IPS-18a (cell line): ENCODE results near the gene RBMX.

Experiments
- H3K27ac ChIP-seq: one replicate; pipeline ENCODE4 v1.5.1; 2013; ENCODE audit warnings: low read length
- H3K27me3 ChIP-seq: one replicate; pipeline ENCODE4 v1.6.1; 2013; ENCODE audit warnings: mild to moderate bottlenecking, low read length; ENCODE audit not compliant: control insufficient read depth, insufficient read depth
- H3K36me3 ChIP-seq: one replicate; pipeline ENCODE4 v1.6.1; 2013; ENCODE audit warnings: low read depth, low read length; ENCODE audit not compliant: control insufficient read depth
- H3K4me1 ChIP-seq: one replicate; pipeline ENCODE4 v1.6.1; 2013; ENCODE audit warnings: low read depth, low read length; ENCODE audit not compliant: control insufficient read depth
- H3K4me3 ChIP-seq: one replicate; pipeline ENCODE4 v1.5.1; 2013; ENCODE audit warnings: low read length
- H3K9ac ChIP-seq: one replicate; pipeline ENCODE4 v1.6.1; 2013; ENCODE audit warnings: mild to moderate bottlenecking, low read length, moderate library complexity
- H3K9me3 ChIP-seq: one replicate; pipeline ENCODE4 v1.6.1; 2013; ENCODE audit warnings: low read depth, low read length; ENCODE audit not compliant: control insufficient read depth

RBMX gene

GRCh38 chrX:136858007-136858756, 22.3 kb downstream of the RBMX start:
- no peak overlapping the region for H3K27ac ChIP-seq
- H3K36me3 ChIP-seq: peaks cover 6% of the 10 kb centered on the region
- no peak overlapping the region for H3K4me3 ChIP-seq
- H3K9me3 ChIP-seq: no peaks in the 10 kb centered on the region
- no peaks in the 10 kb centered on the region for H3K27me3 ChIP-seq
- H3K9ac ChIP-seq: no peak overlapping the region
- H3K4me1 ChIP-seq: no peaks in the 10 kb centered on the region

DNA sequence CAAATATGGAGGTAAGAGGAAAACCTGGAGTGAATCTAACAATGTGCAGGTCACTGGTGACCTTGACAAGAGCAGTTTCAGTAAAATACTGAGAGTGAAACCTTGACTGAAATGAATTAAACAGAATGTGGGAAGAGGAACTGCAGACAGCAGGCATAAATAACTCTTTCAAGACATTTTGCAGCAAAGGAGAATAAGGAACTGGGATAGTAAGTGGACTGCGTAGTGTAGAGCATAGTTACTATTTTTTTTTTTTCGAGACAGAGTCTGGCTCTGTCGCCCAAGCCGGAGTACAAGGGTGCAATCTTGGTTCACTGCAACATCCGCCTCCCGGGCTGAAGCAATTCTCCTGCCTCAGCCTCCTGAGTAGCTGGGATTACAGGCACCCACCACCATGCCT, 24.0 kb downstream of the RBMX start:
- Histone ChIP-seq H3K27me3 (no peaks in the 10 kb centered on the region), H3K4me3 (no peak overlapping the region), H3K4me1 (no peaks in the 10 kb centered on the region), H3K36me3 (peaks cover under 1% of the 10 kb centered on the region), H3K27ac (no peak overlapping the region), H3K9ac (no peak overlapping the region), H3K9me3 (no peaks in the 10 kb centered on the region)

GRCh38 chrX:136856050-136856449, 24.5 kb downstream of the RBMX start:
- Histone ChIP-seq H3K9ac (no peak overlapping the region), H3K9me3 (no peaks in the 10 kb centered on the region), H3K4me1 (no peaks in the 10 kb centered on the region), H3K27ac (no peak overlapping the region), H3K36me3 (no peaks in the 10 kb centered on the region), H3K4me3 (no peak overlapping the region), H3K27me3 (no peaks in the 10 kb centered on the region)

GRCh38 chrX:136851526-136851925, 29.0 kb downstream of the RBMX start:
- H3K9me3 ChIP-seq: peaks cover 3% of the 10 kb centered on the region
- H3K4me1 ChIP-seq: no peaks in the 10 kb centered on the region
- H3K27ac ChIP-seq: no peak overlapping the region
- H3K4me3 ChIP-seq: no peak overlapping the region
- H3K9ac ChIP-seq: no peak overlapping the region
- H3K36me3 ChIP-seq: peaks cover 4% of the 10 kb centered on the region
- H3K27me3 ChIP-seq: no peaks in the 10 kb centered on the region

GRCh38 chrX:136850441-136851175, 29.9 kb downstream of the RBMX start:
- H3K36me3 ChIP-seq: peaks cover 4% of the 10 kb centered on the region
- no peaks in the 10 kb centered on the region for H3K27me3 ChIP-seq
- H3K4me3 ChIP-seq: no peak overlapping the region
- H3K4me1 ChIP-seq: no peaks in the 10 kb centered on the region
- no peak overlapping the region for H3K9ac ChIP-seq
- no peak overlapping the region for H3K27ac ChIP-seq
- peaks cover 3% of the 10 kb centered on the region for H3K9me3 ChIP-seq

- Histone ChIP-seq H3K27me3 (no peaks in the 10 kb centered on the region), H3K9ac (no peak overlapping the region), H3K4me3 (no peak overlapping the region), H3K4me1 (no peaks in the 10 kb centered on the region), H3K27ac (no peak overlapping the region), H3K9me3 (peaks cover 6% of the 10 kb centered on the region), H3K36me3 (peaks cover 4% of the 10 kb centered on the region)
Observed at GRCh38 chrX:136849395-136849794, 31.1 kb downstream of the RBMX start.

- Histone ChIP-seq H3K9me3 (peaks cover 8% of the 10 kb centered on the region), H3K4me1 (no peaks in the 10 kb centered on the region), H3K27me3 (no peaks in the 10 kb centered on the region), H3K9ac (no peak overlapping the region), H3K4me3 (no peak overlapping the region), H3K36me3 (peaks cover 4% of the 10 kb centered on the region), H3K27ac (no peak overlapping the region)
Observed at GRCh38 chrX:136847874-136848273, 32.7 kb downstream of the RBMX start.

DNA sequence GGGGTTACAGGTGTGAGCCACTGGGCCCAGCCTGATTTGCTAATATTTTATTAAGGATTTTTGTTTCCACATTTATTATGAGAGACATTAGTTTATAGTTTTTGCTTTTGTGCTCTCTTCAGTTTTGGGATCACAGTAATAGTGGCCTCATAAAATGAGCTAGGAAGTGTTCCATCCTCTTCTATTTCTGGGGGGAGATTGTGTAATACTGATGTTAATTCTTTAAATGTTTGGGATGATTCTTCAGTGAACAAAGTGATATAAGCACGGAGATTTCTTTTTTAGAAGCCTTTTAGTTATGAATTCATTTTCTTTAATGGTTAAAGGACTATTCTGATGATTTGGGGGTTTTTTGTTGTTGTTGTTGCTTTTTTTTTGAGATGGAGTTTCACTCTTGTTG, 41.3 kb downstream of the RBMX start:
- Histone ChIP-seq H3K9me3 (peaks cover 4% of the 10 kb centered on the region), H3K4me3 (no peak overlapping the region), H3K27me3 (no peaks in the 10 kb centered on the region), H3K4me1 (no peaks in the 10 kb centered on the region), H3K27ac (no peak overlapping the region), H3K9ac (no peak overlapping the region), H3K36me3 (no peaks in the 10 kb centered on the region)

GRCh38 chrX:136835761-136836160, 44.8 kb downstream of the RBMX start:
- no peaks in the 10 kb centered on the region for H3K36me3 ChIP-seq
- no peaks in the 10 kb centered on the region for H3K27me3 ChIP-seq
- H3K4me3 ChIP-seq: no peak overlapping the region
- no peak overlapping the region for H3K27ac ChIP-seq
- no peaks in the 10 kb centered on the region for H3K4me1 ChIP-seq
- no peak overlapping the region for H3K9ac ChIP-seq
- peaks cover 4% of the 10 kb centered on the region for H3K9me3 ChIP-seq

DNA sequence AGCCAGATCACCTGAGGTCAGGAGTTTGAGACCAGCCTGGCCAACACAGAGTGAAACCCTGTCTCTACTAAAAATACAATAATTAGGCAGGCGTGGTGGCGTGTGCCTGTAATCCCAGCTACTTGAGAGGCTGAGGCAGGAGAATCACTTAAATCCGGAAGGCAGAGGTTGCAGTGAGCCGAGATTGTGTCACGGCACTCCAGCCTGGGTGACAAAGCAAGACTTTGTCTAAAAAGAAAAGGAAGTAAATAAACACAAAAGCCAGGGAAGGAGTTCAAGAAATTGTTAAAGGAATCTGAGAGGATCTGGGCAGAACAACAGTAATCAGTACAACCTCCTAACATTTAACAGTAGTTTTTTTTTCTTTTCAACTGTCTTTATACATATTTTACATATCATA, 51.1 kb downstream of the RBMX start:
- no peak overlapping the region for H3K27ac ChIP-seq
- no peak overlapping the region for H3K9ac ChIP-seq
- H3K4me1 ChIP-seq: no peaks in the 10 kb centered on the region
- no peak overlapping the region for H3K4me3 ChIP-seq
- H3K36me3 ChIP-seq: no peaks in the 10 kb centered on the region
- no peaks in the 10 kb centered on the region for H3K9me3 ChIP-seq
- H3K27me3 ChIP-seq: no peaks in the 10 kb centered on the region

DNA sequence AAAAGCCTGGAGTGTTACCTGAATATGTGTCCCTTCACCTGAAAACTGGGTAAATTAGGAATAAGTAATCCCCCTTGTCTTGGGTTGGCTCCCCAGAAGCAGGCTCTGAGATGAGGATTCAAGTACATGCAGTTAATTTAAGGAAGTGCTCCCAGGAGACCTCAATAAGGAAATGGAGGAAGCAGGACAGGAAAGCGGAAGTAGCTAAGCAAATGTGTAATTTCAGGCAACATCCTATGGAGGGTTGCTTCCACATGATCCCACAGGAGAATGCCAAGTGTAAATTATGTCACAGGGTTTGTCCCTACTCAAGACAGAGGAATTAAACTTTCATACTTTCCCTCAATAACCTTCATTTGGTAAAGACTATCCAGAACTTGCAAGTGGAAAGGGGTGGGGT, 51.7 kb downstream of the RBMX start:
- H3K9me3 ChIP-seq: no peaks in the 10 kb centered on the region
- H3K4me1 ChIP-seq: no peaks in the 10 kb centered on the region
- no peak overlapping the region for H3K4me3 ChIP-seq
- H3K27ac ChIP-seq: no peak overlapping the region
- no peaks in the 10 kb centered on the region for H3K36me3 ChIP-seq
- no peaks in the 10 kb centered on the region for H3K27me3 ChIP-seq
- H3K9ac ChIP-seq: no peak overlapping the region

GRCh38 chrX:136827026-136827425, 53.5 kb downstream of the RBMX start:
- Histone ChIP-seq H3K27ac (no peak overlapping the region), H3K4me1 (no peaks in the 10 kb centered on the region), H3K9me3 (no peaks in the 10 kb centered on the region), H3K9ac (no peak overlapping the region), H3K4me3 (no peak overlapping the region), H3K27me3 (no peaks in the 10 kb centered on the region), H3K36me3 (no peaks in the 10 kb centered on the region)
